GM23248 (cell line): ENCODE results near the gene CTPS2. TPM values are rescaled to one million over a fixed set of nuclear protein-coding genes. Genes with fewer than 3 reads are reported as not detected.
"Not testable (repeated sequence)": the region's sequence is repeated elsewhere in the genome, so short reads cannot be mapped to it uniquely, and the experiment has no call there.

Experiments used
- DNase-seq: peaks from one replicate; pipeline ENCODE4 v3.0.0-alpha.2; 2015
- H2AFZ ChIP-seq: fragments of 200-600 bp; sonication (generic); 2 replicates; pipeline ENCODE4 v1.6.1; 2016; ENCODE audit warnings: antibody characterized with exemption
- H3F3A ChIP-seq: fragments of 200-600 bp; sonication (generic); 2 replicates; pipeline ENCODE4 v1.6.1; 2016; ENCODE audit warnings: mild to moderate bottlenecking, antibody characterized with exemption, mixed run types; ENCODE audit not compliant: insufficient read depth
- H3K27ac ChIP-seq: fragments of 200-600 bp; sonication (generic); 2 replicates; pipeline ENCODE4 v1.5.1; 2016; ENCODE audit warnings: mild to moderate bottlenecking
- H3K27me3 ChIP-seq: fragments of 200-600 bp; sonication (generic); replicated peaks from 2 replicates; pipeline ENCODE4 v1.6.1; 2016; ENCODE audit warnings: mild to moderate bottlenecking; ENCODE audit not compliant: insufficient read depth
- H3K36me3 ChIP-seq: fragments of 200-600 bp; sonication (generic); 2 replicates; pipeline ENCODE4 v1.6.1; 2016; ENCODE audit warnings: low read depth, mild to moderate bottlenecking
- H3K4me1 ChIP-seq: fragments of 200-600 bp; sonication (generic); 2 replicates; pipeline ENCODE4 v1.6.1; 2016; ENCODE audit warnings: mild to moderate bottlenecking; ENCODE audit not compliant: insufficient read depth
- H3K4me2 ChIP-seq: fragments of 200-600 bp; sonication (generic); one replicate; pipeline ENCODE4 v1.6.1; 2016; ENCODE audit warnings: mild to moderate bottlenecking; ENCODE audit not compliant: unreplicated experiment
- H3K4me3 ChIP-seq: fragments of 200-600 bp; sonication (generic); 2 replicates; pipeline ENCODE4 v1.5.1; 2016; ENCODE audit warnings: mild to moderate bottlenecking
- H3K79me2 ChIP-seq: fragments of 200-600 bp; sonication (generic); 2 replicates; pipeline ENCODE4 v1.6.1; 2016; ENCODE audit warnings: mild to moderate bottlenecking; ENCODE audit not compliant: insufficient read depth
- H3K9ac ChIP-seq: fragments of 200-600 bp; sonication (generic); 2 replicates; pipeline ENCODE4 v1.6.1; 2016; ENCODE audit warnings: mild to moderate bottlenecking
- H3K9me2 ChIP-seq: fragments of 200-600 bp; sonication (generic); 2 replicates; pipeline ENCODE4 v1.6.1; 2016; ENCODE audit warnings: mixed run types, mild to moderate bottlenecking, moderate library complexity; ENCODE audit not compliant: insufficient read depth
- H3K9me3 ChIP-seq: fragments of 200-600 bp; sonication (generic); one replicate; pipeline ENCODE4 v1.6.1; 2017; ENCODE audit warnings: low read depth
- H4K20me1 ChIP-seq: fragments of 200-600 bp; sonication (generic); 2 replicates; pipeline ENCODE4 v1.6.0; 2016; ENCODE audit not compliant: insufficient read depth
- EZH2 ChIP-seq: fragments of 200-600 bp; sonication (generic); IDR thresholded peaks from 2 replicates; pipeline ENCODE4 v1.6.1; 2018; ENCODE audit warnings: antibody characterized with exemption, mild to moderate bottlenecking; ENCODE audit not compliant: insufficient read depth, poor library complexity, severe bottlenecking
- EZH2phosphoT487 ChIP-seq: fragments of 200-600 bp; sonication (generic); IDR thresholded peaks from 2 replicates; pipeline ENCODE4 v1.6.1; 2018; ENCODE audit warnings: antibody characterized with exemption, moderate library complexity, mild to moderate bottlenecking, low read depth; ENCODE audit not compliant: insufficient read depth
- WGBS, 2 experiments: methylation state at CpG; one replicate each; pipeline ENCODE4 v1.1.6; 2015 to 2017; ENCODE audit warnings: low lambda C conversion rate in 2 of 2, low coverage in 1 of 2; ENCODE audit errors: missing lambda C conversion rate in 2 of 2; 5-methylcytosine and 5-hydroxymethylcytosine counted together
- in situ Hi-C: fragments of 300-500 bp; cut with MboI; formaldehyde crosslinking; loops from 2 replicates; pipeline ENCODE4 v1.15.0; 2020
- polyA plus RNA-seq: library from polyadenylated mRNA; unstranded; fragments of >200 nt; fragmentation: Nextera tagmentation; extraction: Ambion mirVana; gene quantifications from 2 replicates; pipeline ENCODE4 v1.2.1, GENCODE V29; 2016
- total RNA-seq: library from RNA; depleted of rRNA; stranded (reverse); fragments of >200 nt; shearing (Covaris generic); gene quantifications from 2 replicates; pipeline ENCODE4 v1.2.3, GENCODE V29; 2014

Gene CTPS2
- total and polyA plus RNA-seq, 2 experiments from 2014 or later, result 4.4 to 5.8 TPM

DNA sequence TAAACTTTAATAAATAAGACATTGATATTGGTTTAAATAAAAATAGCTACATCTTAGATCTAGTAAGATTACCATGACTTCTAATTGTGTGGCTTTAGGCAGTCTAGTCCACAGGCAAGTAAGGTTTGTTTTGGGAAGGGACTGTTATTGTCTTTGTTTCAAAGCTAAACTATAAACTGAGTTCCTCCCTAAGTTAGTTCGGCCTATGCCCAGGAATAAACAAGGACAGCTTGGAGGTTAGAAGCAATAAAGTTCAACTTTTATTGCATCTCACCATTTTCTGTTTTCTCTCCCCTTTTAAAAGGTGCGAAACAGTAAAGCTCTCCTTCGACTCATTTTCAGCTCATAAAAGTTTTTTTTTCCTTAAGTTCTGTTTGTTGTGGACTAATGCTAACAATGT is 133.0 kb downstream of the CTPS2 start:
- H2AFZ ChIP-seq, result no peak overlapping the region
- H3K9ac ChIP-seq, result no peak overlapping the region
- TF ChIP-seq EZH2phosphoT487, result no peak
- TF ChIP-seq EZH2, result no peak
- H3K4me3 ChIP-seq, result no peak overlapping the region
- no peak overlapping the region for H3K27ac ChIP-seq
- H3F3A ChIP-seq, result 0 out of 2 replicates have a peak, but pooled peaks cover 2% of the 10 kb centered on the region
- no peaks in the 10 kb centered on the region for H3K36me3 ChIP-seq
- H3K4me1 ChIP-seq, result no peaks in the 10 kb centered on the region; the same call in 1 of the 2 replicates
- no peak overlapping the region for H3K4me2 ChIP-seq
- DNase-seq, result no peak
- no peaks in the 10 kb centered on the region for H3K79me2 ChIP-seq
- H3K9me3 ChIP-seq, result no peaks in the 10 kb centered on the region
- H4K20me1 ChIP-seq, result no peaks in the 10 kb centered on the region
- WGBS, 2 experiments, result 81 to 87% methylated on average over 3 of the region's 3 CpGs
- H3K9me2 ChIP-seq, result no peaks in the 10 kb centered on the region
- H3K27me3 ChIP-seq, result no peaks in the 10 kb centered on the region
- in situ Hi-C loops, result no loop called here

DNA sequence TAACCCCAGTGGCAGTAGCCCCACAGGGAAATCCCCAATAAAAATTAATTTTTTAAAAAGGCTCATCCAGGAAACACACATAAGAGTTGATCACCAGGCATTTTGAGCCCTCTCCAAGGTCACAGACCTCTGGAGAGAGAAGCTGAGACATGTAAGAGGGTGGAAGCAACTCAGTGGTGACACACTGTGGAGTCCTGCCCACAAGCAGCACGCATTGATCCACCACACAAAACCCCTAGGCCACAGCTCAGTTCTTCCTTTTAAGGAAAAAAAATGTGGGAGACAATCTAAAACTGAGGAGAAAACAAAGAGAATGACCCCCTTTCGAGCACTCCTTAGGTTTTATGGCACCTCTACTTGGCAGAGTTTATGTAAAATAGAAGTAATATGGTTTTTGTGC is 134.3 kb downstream of the CTPS2 start:
- DNase-seq, result peak; percentile 64
- WGBS, 2 experiments, result 31 to 45% methylated on average over 2 of the region's 2 CpGs

DNA sequence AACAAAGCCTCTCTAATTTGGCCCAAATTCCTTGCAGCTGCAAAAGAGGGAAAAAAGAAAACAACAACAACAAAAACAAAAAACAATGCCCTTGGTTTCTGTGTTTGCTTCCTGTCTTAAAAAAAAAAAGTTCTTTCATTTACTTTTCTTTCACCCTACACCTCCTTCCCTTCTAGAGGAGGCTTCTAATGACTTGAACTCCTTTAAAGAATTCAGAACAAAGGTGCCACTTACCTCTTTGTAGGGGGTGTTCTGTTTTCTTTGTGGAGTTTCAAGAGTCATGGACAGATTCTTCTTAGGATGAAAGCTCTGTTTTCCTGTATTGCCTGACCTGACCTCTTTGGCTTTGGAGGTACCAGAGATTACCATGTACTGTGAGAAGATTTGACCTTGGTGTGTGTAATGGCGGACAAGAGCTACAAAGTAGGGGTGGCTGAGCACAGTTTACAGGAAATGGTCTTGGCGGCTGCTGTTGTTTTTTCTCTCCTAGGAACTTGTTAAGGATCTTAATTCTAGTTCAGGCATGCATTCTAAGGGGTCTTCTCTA is 134.9 kb downstream of the CTPS2 start:
- H4K20me1 ChIP-seq, result no peaks in the 10 kb centered on the region
- TF ChIP-seq EZH2 (no peak), EZH2phosphoT487 (no peak)
- peaks cover 12% of the 10 kb centered on the region; the same call in 1 of the 2 replicates for H3F3A ChIP-seq
- WGBS, 2 experiments, result 100% methylated on average over 2 of the region's 2 CpGs
- no peak overlapping the region for H3K27ac ChIP-seq
- H2AFZ ChIP-seq, result no peak overlapping the region
- no peaks in the 10 kb centered on the region for H3K36me3 ChIP-seq
- in situ Hi-C loops, result no loop called here
- no peak overlapping the region for H3K4me3 ChIP-seq
- no peaks in the 10 kb centered on the region for H3K9me3 ChIP-seq
- H3K4me1 ChIP-seq, result peaks cover 10% of the 10 kb centered on the region
- no peak for DNase-seq
- no peaks in the 10 kb centered on the region for H3K27me3 ChIP-seq
- no peak overlapping the region for H3K9ac ChIP-seq
- no peaks in the 10 kb centered on the region for H3K9me2 ChIP-seq
- no peak overlapping the region for H3K4me2 ChIP-seq
- no peaks in the 10 kb centered on the region for H3K79me2 ChIP-seq

More for the DNA sequence above, 134.3 kb downstream of the CTPS2 start:
- Histone ChIP-seq H3K27me3 (no peaks in the 10 kb centered on the region), H3K4me1 (peaks cover 10% of the 10 kb centered on the region), H3F3A (peaks cover 12% of the 10 kb centered on the region; the same call in 1 of the 2 replicates), H2AFZ (no peak overlapping the region), H3K36me3 (no peaks in the 10 kb centered on the region), H3K4me3 (no peak overlapping the region), H3K9me3 (no peaks in the 10 kb centered on the region), H3K27ac (peak overlapping the region; percentile 31; the same call in 1 of the 2 replicates), H4K20me1 (no peaks in the 10 kb centered on the region), H3K79me2 (no peaks in the 10 kb centered on the region), H3K9ac (no peak overlapping the region), H3K4me2 (no peak overlapping the region), H3K9me2 (no peaks in the 10 kb centered on the region)
- TF ChIP-seq EZH2 (no peak), EZH2phosphoT487 (no peak)
- in situ Hi-C loops, result no loop called here

DNA sequence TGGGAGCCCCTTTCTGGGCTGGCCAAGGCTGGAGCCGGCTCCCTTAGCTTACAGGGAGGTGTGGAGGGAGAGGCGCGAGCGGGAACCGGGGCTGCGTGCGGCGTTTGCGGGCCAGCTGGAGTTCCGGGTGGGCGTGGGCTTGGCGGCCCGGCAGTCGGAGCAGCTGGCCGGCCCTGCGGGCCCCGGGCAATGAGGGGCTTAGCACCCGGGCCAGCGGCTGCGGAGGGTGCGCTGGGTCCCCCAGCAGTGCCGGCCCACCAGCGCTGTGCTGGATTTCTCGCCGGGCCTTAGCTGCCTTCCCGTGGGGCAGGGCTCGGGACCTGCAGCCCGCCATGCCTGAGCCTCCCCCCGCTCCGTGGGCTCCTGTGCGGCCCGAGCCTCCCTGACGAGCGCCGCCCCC is 137.1 kb downstream of the CTPS2 start:
- H3K79me2 ChIP-seq, H3K4me2 ChIP-seq, in situ Hi-C loops, H2AFZ ChIP-seq, H3K27ac ChIP-seq, H3K4me3 ChIP-seq, H4K20me1 ChIP-seq, H3K9me2 ChIP-seq, DNase-seq, H3K9me3 ChIP-seq, H3K4me1 ChIP-seq, H3K27me3 ChIP-seq, H3K9ac ChIP-seq, H3K36me3 ChIP-seq: not testable (repeated sequence)
- WGBS, 2 experiments, result 90 to 97% methylated on average over 2 to 12 of the region's 35 CpGs
- H3F3A ChIP-seq, result peaks cover 12% of the 10 kb centered on the region; the same call in 1 of the 2 replicates

DNA sequence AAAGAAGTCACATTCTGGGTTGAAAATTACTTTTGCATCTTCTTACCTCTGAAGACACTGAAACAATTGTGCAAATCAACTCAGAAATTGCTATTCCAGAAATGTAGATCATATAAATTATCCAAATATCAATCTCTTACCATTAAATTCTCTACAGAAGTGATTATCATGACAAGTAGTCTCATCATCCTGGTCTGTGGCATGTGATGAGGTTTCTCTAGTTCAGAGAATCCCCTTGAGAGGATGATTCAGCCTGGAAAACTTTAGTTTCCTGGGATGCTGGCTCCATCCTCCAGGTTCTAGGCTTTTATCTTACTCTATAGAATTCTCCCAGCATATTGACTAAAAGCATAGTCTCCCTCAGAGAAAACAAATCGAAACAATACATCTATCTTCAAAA is 138.7 kb downstream of the CTPS2 start:
- in situ Hi-C loops, result no loop called here
- no peaks in the 10 kb centered on the region for H3K79me2 ChIP-seq
- H3K4me1 ChIP-seq, result peaks cover 10% of the 10 kb centered on the region
- H3F3A ChIP-seq, result peaks cover 12% of the 10 kb centered on the region; the same call in 1 of the 2 replicates
- no peak for TF ChIP-seq EZH2phosphoT487
- TF ChIP-seq EZH2, result no peak
- peak; percentile 84 for DNase-seq
- no peaks in the 10 kb centered on the region for H3K9me2 ChIP-seq
- H3K27ac ChIP-seq, result peak overlapping the region; percentile 49
- no peak overlapping the region for H2AFZ ChIP-seq
- H3K27me3 ChIP-seq, result no peaks in the 10 kb centered on the region
- 0 out of 2 replicates have a peak overlapping the region, but pooled peaks have one; percentile 2 for H3K9ac ChIP-seq
- no peak overlapping the region for H3K4me3 ChIP-seq
- H3K4me2 ChIP-seq, result peak overlapping the region; percentile 1
- no peaks in the 10 kb centered on the region for H4K20me1 ChIP-seq
- H3K36me3 ChIP-seq, result no peaks in the 10 kb centered on the region
- H3K9me3 ChIP-seq, result no peaks in the 10 kb centered on the region
- WGBS, 2 experiments, result 9 to 14% methylated on average over 1 of the region's 1 CpG
